Epithelial cell of proximal tubule (primary cell): Measurements from ENCODE around the gene TANC1. TPM values are rescaled to one million over a fixed set of nuclear protein-coding genes. Genes with fewer than 3 reads are reported as not detected.

Experiments
- DNase-seq: peaks from one replicate; pipeline ENCODE4 v3.0.0-alpha.2; 2011; ENCODE audit warnings: low read depth
- H3K4me3 ChIP-seq: 2 replicates; pipeline ENCODE4 v1.5.1; 2011; ENCODE audit warnings: low read depth, mild to moderate bottlenecking, low read length
- total RNA-seq: library from RNA; depleted of rRNA; stranded (reverse); fragments of >200 nt; gene quantifications from 2 replicates; pipeline ENCODE4 v1.2.3, GENCODE V29; 2015
- TF ChIP-seq, protein P1 (sequence below): conservative IDR thresholded peaks from 2 replicates; pipeline ENCODE4 v1.5.1; 2012; ENCODE audit warnings: low read depth, mild to moderate bottlenecking, low read length

TANC1 gene
- total RNA-seq, 1 donor from 2014 or later: 14.3 TPM

DNA sequence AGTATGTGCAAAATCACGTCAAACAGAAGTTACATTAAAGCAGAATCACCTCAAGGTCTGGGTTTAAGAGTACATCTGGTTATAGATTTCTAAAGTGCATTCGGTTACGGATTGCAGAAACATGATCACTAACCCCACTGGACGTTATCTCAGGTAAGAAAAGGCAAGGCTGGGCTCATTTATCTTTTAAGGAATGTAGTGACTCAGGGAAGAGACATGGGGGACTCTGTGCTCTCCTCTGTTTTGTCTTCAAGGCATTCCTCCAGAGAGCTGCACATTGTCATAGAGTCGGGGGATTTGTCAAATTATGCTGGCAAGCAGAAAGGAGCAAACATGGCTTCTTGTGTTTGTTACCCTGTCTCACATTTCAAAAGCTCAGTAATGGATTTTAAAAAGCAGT is 303.7 kb downstream of the TANC1 start:
- TF ChIP-seq, protein P1, sequence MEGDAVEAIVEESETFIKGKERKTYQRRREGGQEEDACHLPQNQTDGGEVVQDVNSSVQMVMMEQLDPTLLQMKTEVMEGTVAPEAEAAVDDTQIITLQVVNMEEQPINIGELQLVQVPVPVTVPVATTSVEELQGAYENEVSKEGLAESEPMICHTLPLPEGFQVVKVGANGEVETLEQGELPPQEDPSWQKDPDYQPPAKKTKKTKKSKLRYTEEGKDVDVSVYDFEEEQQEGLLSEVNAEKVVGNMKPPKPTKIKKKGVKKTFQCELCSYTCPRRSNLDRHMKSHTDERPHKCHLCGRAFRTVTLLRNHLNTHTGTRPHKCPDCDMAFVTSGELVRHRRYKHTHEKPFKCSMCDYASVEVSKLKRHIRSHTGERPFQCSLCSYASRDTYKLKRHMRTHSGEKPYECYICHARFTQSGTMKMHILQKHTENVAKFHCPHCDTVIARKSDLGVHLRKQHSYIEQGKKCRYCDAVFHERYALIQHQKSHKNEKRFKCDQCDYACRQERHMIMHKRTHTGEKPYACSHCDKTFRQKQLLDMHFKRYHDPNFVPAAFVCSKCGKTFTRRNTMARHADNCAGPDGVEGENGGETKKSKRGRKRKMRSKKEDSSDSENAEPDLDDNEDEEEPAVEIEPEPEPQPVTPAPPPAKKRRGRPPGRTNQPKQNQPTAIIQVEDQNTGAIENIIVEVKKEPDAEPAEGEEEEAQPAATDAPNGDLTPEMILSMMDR: no peak
- no peak overlapping the region for H3K4me3 ChIP-seq
- no peak for DNase-seq

DNA sequence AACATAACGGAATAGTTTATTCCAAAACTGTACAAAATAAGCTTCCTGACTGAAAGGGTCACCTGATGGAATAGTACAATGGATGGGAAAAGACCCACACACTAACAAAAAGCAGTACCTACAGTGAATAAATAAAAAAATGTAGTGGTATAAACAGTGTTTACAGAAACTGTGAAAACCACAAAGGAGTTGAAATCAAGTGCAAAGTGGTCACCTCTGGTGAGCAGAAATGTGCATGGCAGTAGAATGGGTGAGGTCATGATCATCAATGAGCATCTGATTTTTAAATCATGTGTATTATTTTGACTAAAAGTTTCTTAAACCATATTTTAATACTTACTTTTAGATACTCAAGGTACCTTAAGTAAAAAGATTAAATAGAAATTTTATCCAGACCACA is 306.7 kb downstream of the TANC1 start:
- DNase-seq: no peak
- no peak overlapping the region for H3K4me3 ChIP-seq
- TF ChIP-seq, protein P1: no peak

DNA sequence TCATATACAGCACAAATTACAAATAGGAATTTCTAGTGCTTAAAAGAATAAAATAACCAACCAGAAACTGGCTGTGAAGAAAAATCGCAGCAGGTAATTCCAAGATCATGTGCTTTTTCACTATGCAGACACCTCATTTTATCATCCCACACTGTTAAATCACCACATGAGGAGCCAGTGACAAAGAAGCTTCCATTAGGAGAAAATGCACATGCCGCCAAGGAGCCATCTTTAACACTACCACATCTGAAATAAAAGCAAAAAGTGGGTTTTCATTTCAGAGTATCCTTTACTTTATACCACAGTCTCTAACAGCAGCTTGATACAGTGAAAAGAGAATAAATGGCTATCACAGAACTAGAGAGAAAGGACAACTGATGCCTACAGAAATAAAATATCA is 311.3 kb downstream of the TANC1 start:
- no peak overlapping the region for H3K4me3 ChIP-seq
- DNase-seq: no peak
- TF ChIP-seq, protein P1: no peak

DNA sequence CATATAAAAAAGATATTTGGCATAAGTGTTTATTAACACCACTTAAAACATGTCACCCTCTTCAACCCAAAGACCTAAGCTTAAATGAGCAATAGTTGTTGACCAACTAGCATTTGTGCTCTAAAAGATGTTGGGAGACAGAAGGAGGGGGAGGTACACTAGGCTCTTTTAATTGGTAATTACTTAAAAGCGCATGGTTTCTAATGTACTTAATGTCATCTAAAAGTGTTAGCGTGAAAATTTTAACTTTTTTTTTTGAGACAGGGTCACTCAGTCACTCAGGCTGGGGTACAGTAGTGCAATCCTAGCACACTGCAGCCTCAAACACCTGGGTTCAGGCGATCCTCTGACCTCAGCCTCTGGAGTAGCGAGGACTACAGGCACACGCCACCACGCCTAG is 312.6 kb downstream of the TANC1 start:
- no peak overlapping the region for H3K4me3 ChIP-seq
- DNase-seq: no peak
- TF ChIP-seq, protein P1: no peak

Other genes with a start within 250 kb of the TANC1 start
- gene DAPL1, start 173.3 kb upstream of the TANC1 start, total RNA-seq: not detected in 2 replicates